HG03135 (cell line): ENCODE data around the gene TMEM123.
A peak's percentile ranks its signal among the peaks of the same experiment; 100 is the strongest.
"Not testable (repeated sequence)": the region's sequence is repeated elsewhere in the genome, so short reads cannot be mapped to it uniquely, and the experiment has no call there.

Source experiments
- ATAC-seq: cut with Tn5 transposase; IDR thresholded peaks from one replicate; pipeline ENCODE4 v1.9.1; 2021; ENCODE audit warnings: mild to moderate bottlenecking, moderate library complexity; ENCODE audit not compliant: unreplicated experiment

TMEM123 gene

DNA sequence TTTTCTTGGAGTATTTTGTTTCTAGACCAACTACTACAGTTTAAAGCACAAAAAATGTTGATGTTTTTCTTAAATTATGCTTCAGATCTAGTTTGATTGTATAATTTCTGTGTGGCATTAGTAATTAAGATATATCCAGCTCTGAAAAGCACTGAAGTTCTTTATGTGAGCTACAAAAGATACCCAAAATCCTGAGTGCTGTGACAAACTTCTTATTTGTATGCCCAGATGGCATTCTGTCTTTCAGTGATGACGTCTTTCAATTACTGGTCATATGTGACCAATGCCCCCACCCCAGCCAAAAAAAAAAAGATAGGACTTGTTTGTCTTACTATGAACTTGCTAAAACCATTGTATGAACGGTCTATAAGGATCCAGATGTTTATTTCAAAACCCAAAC lies 54.3 kb downstream of the TMEM123 start:
- ATAC-seq = no peak

DNA sequence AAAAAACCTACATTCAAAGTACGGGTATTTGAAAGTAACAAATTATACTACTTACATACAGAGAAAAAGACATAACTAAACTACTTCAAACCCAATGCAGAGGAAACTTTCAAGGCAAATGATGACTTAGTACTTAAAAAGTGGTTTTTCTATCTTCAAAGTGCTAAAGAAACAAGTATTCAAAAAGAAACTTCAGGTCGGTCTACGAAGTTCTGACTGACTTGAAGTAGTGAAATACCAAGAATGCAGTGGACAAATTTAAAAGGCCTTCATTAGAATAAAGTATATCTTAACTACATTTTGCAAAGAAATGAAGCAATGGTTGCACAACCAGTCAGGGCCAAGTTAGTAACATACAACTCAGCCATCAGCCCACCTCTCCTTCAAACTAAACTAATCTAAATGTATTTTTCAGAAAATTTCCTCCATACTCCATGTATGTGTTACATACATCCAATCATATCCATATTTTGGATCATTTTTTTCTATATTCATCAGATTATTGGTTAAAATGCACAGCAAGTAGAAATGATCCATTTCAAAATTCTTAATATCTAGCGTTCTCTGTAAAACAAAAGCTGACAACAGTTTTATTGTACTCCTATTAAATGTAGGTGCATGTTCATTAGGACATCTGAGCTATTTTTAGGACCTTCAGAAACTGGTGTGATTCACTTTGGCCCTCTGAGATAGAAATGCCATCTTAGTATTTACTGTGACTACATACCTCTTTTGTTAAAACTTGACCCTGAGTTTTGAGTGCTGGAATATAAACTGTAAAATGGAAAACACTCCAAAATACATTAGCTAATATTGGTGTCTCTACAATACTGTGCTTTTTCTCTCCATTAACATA lies 55.6 kb downstream of the TMEM123 start:
- ATAC-seq = no peak

- no peak for ATAC-seq
These were observed 56.7 kb downstream of the TMEM123 start for GRCh38 chr11:102395720-102396393.

DNA sequence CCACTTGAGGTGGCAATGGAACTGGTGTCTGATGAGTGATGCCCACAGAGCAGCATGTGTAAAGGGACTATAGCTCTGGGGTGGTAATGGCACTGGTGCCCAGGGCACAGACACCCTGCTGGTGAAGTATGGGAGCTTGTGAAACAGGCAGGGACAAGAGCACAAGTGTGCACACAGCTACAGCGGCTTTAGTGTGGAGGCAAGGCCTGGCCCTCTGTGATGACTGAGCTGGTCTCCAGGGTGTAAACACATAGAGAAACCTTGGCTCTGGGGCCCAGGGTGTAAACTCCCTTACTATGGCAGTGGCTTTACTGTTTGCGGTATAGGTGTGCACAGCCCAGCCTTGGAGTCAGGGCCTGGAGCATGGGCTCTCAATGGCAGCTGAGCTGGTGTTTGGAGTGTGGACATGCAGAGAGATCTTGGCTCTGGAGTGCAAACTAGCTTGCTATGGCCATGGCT lies 59.3 kb downstream of the TMEM123 start:
- ATAC-seq = no peak

- ATAC-seq = no peak
These were observed 60.9 kb downstream of the TMEM123 start for GRCh38 chr11:102391549-102392237.

DNA sequence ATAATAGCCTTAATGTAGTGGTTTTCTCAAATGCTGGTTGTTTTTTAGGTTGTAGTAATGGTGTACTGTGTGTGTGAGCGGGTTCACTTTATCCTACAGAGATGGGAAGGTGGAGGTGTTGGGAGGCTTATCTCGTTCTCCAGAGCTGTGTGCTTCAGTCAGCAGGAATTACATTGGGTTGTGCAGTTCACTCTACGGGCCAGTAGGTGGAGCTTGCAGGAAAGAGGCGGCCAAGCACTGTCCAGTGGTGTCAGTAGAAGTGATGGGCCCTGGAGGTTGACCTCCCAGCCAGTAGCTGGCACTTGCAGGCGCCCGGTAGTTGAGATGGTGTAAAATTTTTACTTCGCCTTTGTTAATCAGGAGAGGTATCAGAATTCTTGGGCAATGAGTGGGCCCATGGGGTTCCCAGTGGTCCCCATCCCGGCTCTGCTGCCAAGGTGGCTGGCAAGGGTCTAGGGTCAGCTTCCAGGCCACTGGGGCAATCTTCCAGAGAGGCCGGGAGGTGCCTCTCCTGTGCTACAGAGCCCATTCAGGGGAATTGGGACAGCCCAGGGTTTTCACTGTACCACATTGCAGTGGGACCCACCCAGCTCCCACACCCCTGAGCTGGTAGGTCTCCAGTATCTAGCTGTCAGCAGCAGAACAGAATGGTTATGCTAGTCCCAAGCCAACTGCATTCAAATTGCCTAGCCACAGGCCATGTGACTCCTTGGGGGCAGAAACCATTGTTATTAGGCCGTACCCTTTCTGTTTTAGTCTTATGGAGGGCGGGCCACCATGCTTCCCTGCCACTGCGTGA lies 61.7 kb downstream of the TMEM123 start:
- peak; percentile 87 for ATAC-seq

GRCh38 chr11:102389253-102389652 lies 63.3 kb downstream of the TMEM123 start:
- ATAC-seq = no peak

DNA sequence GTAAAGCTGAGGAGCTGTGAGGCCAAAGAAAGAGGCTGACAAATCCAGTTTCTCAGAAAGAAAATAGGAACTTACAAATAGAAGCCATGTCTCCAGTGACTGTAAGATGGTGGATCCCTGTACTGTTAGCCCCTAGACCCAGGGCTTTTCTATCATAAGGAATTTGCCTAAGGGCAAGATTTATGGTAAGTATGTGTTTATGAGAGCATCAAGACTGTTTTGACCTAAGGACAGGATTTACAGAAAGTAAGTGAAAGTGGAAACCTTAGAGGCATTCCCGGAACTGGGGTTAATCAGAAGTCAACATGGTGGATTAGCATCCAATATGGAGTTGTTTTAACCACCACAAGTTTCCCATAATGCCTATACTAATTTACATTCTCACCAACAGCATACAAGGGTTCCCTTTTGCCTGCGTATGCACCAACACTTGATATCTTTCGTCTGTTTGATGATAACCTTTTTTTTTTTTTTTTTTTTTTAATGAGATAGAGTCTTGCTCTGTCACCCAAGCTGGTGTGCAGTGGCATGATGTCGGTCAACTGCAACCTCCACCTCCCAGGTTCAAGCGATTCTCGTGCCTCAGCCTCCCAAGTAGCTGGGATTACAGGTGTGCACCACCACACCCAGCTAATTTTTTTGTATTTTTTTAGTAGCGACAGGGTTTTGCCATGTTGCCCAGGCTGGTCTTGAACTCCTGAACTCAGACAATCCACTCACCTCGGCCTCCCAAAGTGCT lies 65.4 kb downstream of the TMEM123 start:
- ATAC-seq = no peak

DNA sequence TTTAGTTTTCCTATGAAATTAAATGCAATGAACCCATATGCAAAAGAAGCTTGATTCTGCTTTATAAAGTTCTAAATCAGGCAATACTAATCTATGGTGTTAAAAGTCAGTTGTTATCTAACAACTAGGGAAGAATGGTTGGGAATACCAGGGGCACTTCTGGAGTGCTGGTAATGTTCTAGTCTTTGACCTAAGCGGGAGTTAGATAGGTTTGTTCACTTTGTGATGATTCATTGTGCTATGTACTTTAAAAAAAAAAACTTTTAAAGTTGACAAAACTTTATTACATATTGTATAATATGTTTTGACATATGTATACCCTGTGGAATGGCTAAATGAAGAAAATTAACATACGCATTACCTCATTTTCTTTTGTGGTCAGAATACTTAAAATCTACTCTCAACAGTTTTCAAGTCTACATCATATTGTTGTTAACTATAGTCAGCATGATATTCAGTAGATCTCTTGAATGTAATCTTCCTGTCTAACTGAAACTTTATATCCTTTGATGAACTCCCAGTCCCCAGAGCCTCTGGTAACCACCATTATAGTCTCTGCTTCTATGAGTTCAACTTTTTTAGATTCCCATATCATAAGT lies 66.3 kb downstream of the TMEM123 start:
- ATAC-seq = no peak

GRCh38 chr11:102385085-102386007 lies 67.2 kb downstream of the TMEM123 start:
- no peak for ATAC-seq

DNA sequence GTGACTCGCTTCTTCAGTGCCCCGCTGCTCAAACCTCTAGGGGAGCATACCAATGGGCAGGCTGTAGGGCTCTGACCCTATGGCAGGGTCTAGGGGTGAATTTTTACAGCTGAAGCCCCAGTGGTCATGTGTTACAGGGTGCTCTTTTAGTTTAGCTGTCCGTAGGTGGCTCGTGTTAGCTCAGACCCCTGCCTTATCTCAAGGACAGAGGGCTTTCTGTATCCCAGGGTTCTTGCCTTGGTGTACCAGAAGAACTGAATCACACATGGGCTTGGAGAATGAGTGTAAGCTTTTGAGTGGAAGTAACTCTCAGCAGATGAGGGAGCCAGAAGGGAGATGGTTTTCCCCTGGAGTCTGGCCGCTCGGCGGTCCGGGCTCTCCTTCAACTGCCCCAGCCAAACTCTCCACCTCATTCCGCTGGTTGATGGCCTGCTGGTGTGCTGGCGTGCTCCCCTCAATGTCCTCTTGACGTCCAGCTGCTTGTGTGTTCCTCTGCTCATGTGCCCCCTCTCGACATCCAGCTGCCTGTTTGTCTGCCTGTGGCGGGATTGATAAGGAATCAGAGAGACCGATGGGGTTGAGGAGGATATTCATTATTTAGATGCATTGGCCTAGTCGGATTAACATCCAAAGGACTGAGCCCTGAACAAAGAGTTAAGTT lies 68.0 kb downstream of the TMEM123 start:
- ATAC-seq = no peak

DNA sequence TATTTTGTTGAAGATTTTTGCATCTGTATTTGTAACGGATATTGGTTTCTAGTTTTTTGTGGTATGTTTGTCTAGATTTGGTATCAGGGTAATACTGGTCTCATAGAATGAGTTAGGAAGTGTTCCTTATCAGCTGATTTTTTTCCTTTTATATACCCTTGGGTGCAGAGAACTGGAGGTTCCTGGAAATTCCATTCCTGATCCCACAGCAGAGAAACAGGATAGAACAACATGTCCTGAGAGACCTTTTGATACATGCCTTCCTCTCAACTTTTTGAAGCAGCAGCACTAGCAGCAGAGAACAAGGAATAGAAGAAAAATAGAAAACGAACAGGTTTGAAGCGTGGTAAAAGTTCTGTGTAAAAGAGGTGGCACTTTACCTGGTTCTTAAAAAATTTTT lies 68.7 kb downstream of the TMEM123 start:
- no peak for ATAC-seq

GRCh38 chr11:102382384-102382783 lies 70.2 kb downstream of the TMEM123 start:
- ATAC-seq = no peak

DNA sequence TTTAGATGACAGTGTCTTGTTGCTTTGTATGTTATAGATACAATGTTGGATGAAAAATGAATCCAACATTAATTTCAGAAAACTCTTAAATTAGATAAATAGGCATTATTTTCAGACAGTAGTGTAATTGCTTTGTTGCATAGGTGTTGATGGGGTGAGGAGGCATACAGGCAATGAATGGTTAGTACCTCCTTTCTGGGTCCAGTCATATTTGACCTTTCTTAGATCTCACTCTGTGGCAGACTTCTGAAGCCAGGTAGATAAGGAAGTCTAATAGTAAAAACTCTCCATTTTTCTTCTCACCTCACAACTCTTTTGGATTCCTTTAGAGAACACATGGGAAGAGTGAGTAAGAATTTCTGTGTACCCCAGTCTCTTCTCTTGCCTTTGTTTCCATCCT lies 73.7 kb downstream of the TMEM123 start:
- ATAC-seq = no peak

- ATAC-seq = no peak
These were observed 74.7 kb downstream of the TMEM123 start for GRCh38 chr11:102377891-102378290.

DNA sequence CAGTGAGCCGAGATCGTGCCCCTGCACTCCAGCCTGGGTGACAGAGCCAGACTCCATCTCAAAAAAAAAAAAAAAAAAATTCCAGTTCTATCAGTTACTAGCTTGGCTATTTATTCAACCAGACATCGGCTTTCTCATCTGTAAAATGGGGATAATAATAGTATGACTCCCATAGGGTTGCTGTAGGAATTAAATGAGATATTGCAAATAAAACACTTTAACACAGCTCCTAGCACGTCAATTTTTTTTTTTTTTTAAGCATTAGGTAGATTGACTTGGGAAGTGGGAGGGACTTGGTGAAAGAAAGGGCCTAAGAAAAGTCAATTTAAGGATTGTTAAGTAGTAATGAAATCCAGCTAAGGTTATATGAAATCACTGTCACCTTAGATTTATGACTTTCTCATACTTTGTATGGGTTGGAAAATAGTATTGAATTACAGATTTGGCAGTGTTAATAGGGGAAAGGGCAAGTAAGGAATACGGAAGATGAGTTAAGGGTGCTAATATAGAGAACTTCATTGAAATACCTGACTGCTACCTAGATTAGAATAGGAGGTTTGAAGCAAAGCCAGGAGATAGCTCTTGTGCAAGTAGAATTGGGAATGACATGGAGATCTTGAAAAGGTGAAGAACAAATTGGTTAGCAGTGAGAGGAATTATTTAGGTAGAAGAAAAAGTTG lies 76.7 kb downstream of the TMEM123 start:
- ATAC-seq = no peak

DNA sequence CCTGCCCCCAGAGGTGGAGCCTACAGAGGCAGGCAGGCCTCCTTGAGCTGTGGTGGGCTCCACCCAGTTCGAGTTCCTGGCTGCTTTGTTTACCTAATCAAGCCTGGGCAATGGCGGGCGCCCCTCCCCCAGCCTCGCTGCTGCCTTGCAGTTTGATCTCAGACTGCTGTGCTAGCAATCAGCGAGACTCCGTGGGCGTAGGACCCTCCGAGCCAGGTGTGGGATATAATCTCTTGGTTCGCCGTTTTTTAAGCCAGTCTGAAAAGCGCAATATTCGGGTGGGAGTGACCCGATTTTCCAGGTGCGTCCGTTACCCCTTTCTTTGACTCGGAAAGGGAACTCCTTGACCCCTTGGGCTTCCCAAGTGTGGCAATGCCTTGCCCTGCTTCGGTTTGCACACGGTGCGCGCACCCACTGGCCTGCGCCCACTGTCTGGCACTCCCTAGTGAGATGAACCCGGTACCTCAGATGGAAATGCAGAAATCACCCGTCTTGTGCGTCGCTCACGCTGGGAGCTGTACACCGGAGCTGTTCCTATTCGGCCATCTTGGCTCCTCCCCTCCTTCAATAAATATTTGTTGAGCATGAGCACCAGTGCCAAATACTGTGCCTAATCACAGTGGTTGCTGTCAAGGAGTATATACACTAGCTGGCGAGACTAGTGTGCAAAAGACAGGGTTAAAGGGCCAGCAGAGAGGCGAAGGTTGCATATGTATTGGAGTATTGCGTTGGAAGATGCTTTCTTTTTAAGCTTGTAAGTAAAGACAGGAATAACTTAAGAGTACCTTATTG lies 77.7 kb downstream of the TMEM123 start:
- ATAC-seq = not testable (repeated sequence)
